Heart right ventricle (tissue), 16 donors: Measurements from ENCODE around the gene VGLL1. TPM values are rescaled to one million over a fixed set of nuclear protein-coding genes. Genes with fewer than 3 reads are reported as not detected.

Source experiments
- ATAC-seq, 8 donors: fragments of 200-7000 bp; cut with Tn5 transposase; one replicate each; pipeline ENCODE4 v1.9.1; 2020; ENCODE audit warnings: mild to moderate bottlenecking in 8 of 8, moderate library complexity in 8 of 8, moderate number of reproducible peaks in 1 of 8
- DNase-seq, 2 donors: peaks; one replicate each; pipeline ENCODE4 v3.0.0-alpha.2; 2020
- H3K27ac ChIP-seq, 10 donors: fragments of 200-600 bp; sonication (generic) in 2 of 10; one replicate each; pipeline versions ENCODE4 v1.5.0 to v1.8.0; 2020 to 2022; ENCODE audit warnings: mild to moderate bottlenecking in 3 of 10
- H3K27me3 ChIP-seq, 7 donors: fragments of 200-600 bp; one replicate each; pipeline ENCODE4 v1.8.0; 2021 to 2022; ENCODE audit warnings: mild to moderate bottlenecking in 2 of 7
- H3K36me3 ChIP-seq, 9 donors: fragments of 200-600 bp; sonication (generic) in 1 of 9; one replicate each; pipeline versions ENCODE4 v1.5.0 to v1.8.0; 2020 to 2022; ENCODE audit warnings: mild to moderate bottlenecking in 2 of 9
- H3K4me1 ChIP-seq, 9 donors: fragments of 200-600 bp; sonication (generic) in 1 of 9; one replicate each; pipeline versions ENCODE4 v1.5.0 to v1.8.0; 2020 to 2022; ENCODE audit warnings: mild to moderate bottlenecking in 4 of 9
- H3K4me3 ChIP-seq, 10 donors: fragments of 200-600 bp; sonication (generic) in 2 of 10; one replicate each; pipeline versions ENCODE4 v1.5.0 to v1.8.0; 2020 to 2022; ENCODE audit warnings: mild to moderate bottlenecking in 7 of 10, moderate library complexity in 2 of 10
- H3K9me3 ChIP-seq, 11 donors: fragments of 200-600 bp in 10 of 11; sonication (generic) in 2 of 11; one replicate each; pipeline versions ENCODE4 v1.5.0 to v1.8.0; 2013 to 2022; ENCODE audit warnings: mild to moderate bottlenecking in 2 of 11, control low read depth in 1 of 11, moderate library complexity in 1 of 11
- WGBS, 2 donors: extraction: QIAGEN DNeasy Blood & Tissue Kit; methylation state at CpG; one replicate each; pipeline ENCODE4 v1.1.7; 2013; ENCODE audit warnings: inconsistent platforms in 1 of 2; 5-methylcytosine and 5-hydroxymethylcytosine counted together
- intact Hi-C, 10 donors: fragments of 100-400 bp; cut with DNase I; formaldehyde crosslinking; loops; one replicate each; pipeline versions ENCODE4 v1.11.1 to v1.14.2; 2022
- polyA plus RNA-seq, 2 donors: library from polyadenylated mRNA; stranded (reverse); fragments of 200-250 nt; gene quantifications; one replicate each; pipeline ENCODE4 v1.2.3, GENCODE V29; 2013
- total RNA-seq, 10 donors: library from RNA; stranded (reverse); fragmentation: NEBNext Ultra II Directional in 3 of 10; extraction: Animal tissue kit (Norgen Biotek cat#: 25700) in 3 of 10; gene quantifications; one replicate each; pipeline versions ENCODE4 v1.2.1 to v1.2.4, GENCODE V29; 2021 to 2023
- TF ChIP-seq, protein P1 (sequence below), 9 donors: fragments of 200-600 bp; sonication (generic) in 2 of 9; IDR thresholded peaks; one replicate each; pipeline versions ENCODE4 v1.5.0 to v1.8.0; 2021 to 2022; ENCODE audit warnings: antibody characterized with exemption in 9 of 9, mild to moderate bottlenecking in 5 of 9, moderate library complexity in 1 of 9
- donor health status: Arrhythmogenic right ventricular cardiomyopathy.
- donor health status: ischemic (EF 13 %, LVEDD 7.1; RV severe dilation, severe dysfunction).
- donor health status: healthy with polysubstance abuse.
- donor health status: DM: no; HTN: yes; CAD: no.
- donor health status: DM: no; HTN: no; CAD: no.
- donor health status: ischemic (EF 25% LVEDD 6.9; RV normal size, moderate dysfunction).
- donor health status: ischemic (EF 25% LVEDD 5.7; RV mildly dilated, moderate dysfunction).
- donor health status: healthy.
- donor health status: DM: yes; HTN: yes; CAD: no.
- donor health status: Ischemic cardiomyopathy.
- donor health status: ischemic (EF 35%, LVEDD 5.7; RV mildly dilated, moderate dysfunction).
- donor health status: nonischemic (EF 11% LVEDD 7.7; RV severe dilation, severe dysfunction).
- donor health status: DM: yes; HTN: yes; CAD: no.
- donor health status: PGD.
- donor health status: ischemic (EF 29% LVEDD 5.4; RV normal size, mild dysfunction).
- donor health status: nonischemic (EF 23%, LVEDD 6.1; RV moderate dilation, normal function).

The VGLL1 gene
- total and polyA plus RNA-seq, 12 donors: not detected

DNA sequence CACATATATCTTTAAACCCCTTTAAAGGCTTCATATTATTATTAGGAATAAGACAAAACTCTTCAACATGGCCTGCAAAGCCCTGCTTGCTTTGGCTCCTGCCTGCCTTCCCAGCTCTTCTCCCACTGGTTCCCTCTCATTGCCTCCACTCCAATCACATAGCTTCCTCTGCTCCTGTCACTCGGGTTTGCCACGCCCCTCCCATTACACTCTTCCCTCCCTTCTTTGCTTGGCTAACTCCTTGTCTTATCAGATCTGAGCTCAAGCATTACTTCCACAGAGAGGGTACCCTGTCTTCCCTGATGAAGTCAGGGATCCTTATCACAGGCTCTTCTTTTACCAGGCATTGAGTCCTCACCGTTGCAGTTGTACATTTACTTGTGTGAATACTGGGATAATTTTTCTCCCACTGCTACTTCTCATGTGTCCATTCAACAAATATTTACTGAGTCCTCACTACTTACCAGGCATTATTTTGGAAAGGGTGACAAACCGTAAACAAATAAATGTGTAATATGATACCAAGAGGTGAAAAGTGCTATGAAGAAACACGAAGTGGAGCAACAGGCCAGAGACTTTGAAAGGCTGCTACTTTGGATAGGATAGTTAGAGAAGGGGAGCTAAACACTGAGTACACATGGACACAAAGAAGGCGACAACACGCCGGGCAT, 3.2 kb upstream of the VGLL1 start:
- H3K9me3 ChIP-seq: no peaks in the 10 kb centered on the region
- peaks cover 0 to 6% (median 0%) of the 10 kb centered on the region in 7 donors for H3K27me3 ChIP-seq
- ATAC-seq (no peak), DNase-seq (no peak)
- H3K27ac ChIP-seq: no peak overlapping the region
- WGBS, 2 donors: 83% methylated on average over 8 of the region's 8 CpGs
- H3K4me3 ChIP-seq: no peak overlapping the region
- H3K4me1 ChIP-seq: peaks cover 0 to 13% (median 7%) of the 10 kb centered on the region in 9 donors
- intact Hi-C loops: no loop called here
- no peaks in the 10 kb centered on the region for H3K36me3 ChIP-seq
- TF ChIP-seq, protein P1, sequence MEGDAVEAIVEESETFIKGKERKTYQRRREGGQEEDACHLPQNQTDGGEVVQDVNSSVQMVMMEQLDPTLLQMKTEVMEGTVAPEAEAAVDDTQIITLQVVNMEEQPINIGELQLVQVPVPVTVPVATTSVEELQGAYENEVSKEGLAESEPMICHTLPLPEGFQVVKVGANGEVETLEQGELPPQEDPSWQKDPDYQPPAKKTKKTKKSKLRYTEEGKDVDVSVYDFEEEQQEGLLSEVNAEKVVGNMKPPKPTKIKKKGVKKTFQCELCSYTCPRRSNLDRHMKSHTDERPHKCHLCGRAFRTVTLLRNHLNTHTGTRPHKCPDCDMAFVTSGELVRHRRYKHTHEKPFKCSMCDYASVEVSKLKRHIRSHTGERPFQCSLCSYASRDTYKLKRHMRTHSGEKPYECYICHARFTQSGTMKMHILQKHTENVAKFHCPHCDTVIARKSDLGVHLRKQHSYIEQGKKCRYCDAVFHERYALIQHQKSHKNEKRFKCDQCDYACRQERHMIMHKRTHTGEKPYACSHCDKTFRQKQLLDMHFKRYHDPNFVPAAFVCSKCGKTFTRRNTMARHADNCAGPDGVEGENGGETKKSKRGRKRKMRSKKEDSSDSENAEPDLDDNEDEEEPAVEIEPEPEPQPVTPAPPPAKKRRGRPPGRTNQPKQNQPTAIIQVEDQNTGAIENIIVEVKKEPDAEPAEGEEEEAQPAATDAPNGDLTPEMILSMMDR (IDR thresholded peaks at IDR 0.05): no peak

DNA sequence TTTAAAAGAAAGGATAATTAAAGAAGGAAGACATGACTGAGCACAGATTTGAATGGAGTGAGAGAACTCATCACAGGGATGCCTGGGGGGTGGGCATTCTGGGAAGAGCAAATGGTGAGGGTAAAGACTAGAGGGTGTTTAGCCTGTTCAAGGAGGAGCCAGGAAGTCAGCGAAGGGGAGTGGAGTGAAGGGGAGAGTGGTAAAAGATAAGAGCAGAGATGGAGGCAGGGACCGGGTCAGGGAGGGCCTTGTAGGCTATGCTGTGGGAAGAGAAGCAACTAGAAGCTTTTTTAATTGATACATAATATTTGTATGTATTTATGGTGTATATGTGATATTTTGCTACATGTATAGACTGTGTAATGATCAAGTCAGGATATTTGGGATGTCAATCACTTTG, 2.2 kb upstream of the VGLL1 start:
- H3K27me3 ChIP-seq: peaks cover 0 to 7% (median 0%) of the 10 kb centered on the region in 7 donors
- 51 to 64% methylated on average over 2 of the region's 2 CpGs for WGBS, 2 donors
- H3K36me3 ChIP-seq: no peaks in the 10 kb centered on the region
- DNase-seq (no peak), ATAC-seq (no peak)
- no peaks in the 10 kb centered on the region for H3K9me3 ChIP-seq
- H3K27ac ChIP-seq: no peak overlapping the region
- TF ChIP-seq, protein P1 (IDR thresholded peaks at IDR 0.05): no peak
- intact Hi-C loops: no loop called here
- peaks cover 0 to 13% (median 7%) of the 10 kb centered on the region in 9 donors for H3K4me1 ChIP-seq
- no peak overlapping the region for H3K4me3 ChIP-seq

DNA sequence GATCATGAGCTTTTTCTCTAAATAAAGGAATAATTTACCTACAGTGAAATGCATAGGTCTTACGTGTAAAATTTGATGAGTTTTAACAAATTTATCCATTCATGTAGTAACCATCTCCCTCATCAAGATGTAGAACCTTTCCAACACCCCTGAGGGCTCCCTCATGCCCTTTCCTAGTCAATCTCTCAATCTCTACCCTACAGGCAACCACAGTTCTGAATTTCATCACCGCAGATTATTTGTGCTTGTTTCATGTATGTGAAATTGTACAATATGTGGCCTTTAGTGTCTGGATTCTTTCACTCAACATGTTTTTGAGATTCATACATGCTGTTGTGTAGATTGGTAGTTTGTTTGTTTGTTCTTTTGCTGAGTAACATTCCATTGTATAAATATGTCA, 2.1 kb downstream of the VGLL1 start:
- no peak for ATAC-seq
- WGBS, 2 donors: 80 to 94% methylated on average over 2 of the region's 2 CpGs

DNA sequence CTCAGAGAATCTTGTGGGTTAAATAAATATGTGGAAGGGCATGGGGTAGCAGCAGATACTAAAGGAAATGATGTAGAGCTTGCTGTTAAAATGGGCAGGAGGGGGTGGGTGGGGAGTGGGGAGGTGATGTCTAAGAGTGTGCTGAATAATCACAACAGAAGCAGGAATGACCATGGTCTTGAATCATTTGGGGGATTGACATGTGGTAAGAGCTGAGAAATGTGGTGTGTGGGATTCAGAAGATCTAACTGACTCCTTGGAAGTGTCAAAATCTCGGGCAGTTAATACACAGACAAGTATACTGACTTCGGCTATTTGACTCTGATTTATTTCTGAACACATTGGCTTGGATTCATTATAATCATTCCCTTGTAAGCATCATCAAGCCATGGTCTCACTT, 6.8 kb downstream of the VGLL1 start:
- WGBS, 2 donors: 81 to 92% methylated on average over 2 of the region's 2 CpGs
- Histone ChIP-seq H3K27me3 (peaks cover 0 to 22% (median 0%) of the 10 kb centered on the region in 7 donors), H3K9me3 (no peaks in the 10 kb centered on the region), H3K4me3 (no peak overlapping the region), H3K4me1 (no peaks in the 10 kb centered on the region), H3K27ac (no peak overlapping the region), H3K36me3 (no peaks in the 10 kb centered on the region)
- ATAC-seq: no peak
- no peak for DNase-seq
- TF ChIP-seq, protein P1 (IDR thresholded peaks at IDR 0.05): no peak
- intact Hi-C loops: no loop called here

More for the DNA sequence above, 2.1 kb downstream of the VGLL1 start:
- Histone ChIP-seq H3K36me3 (no peaks in the 10 kb centered on the region), H3K4me1 (no peaks in the 10 kb centered on the region), H3K4me3 (no peak overlapping the region), H3K9me3 (no peaks in the 10 kb centered on the region), H3K27me3 (peaks cover 0 to 17% (median 0%) of the 10 kb centered on the region in 7 donors), H3K27ac (no peak overlapping the region)
- intact Hi-C loops: no loop called here
- DNase-seq: no peak
- TF ChIP-seq, protein P1 (IDR thresholded peaks at IDR 0.05): no peak
